ENCODE measurements around the gene KRIT1.

The KRIT1 gene

DNA sequence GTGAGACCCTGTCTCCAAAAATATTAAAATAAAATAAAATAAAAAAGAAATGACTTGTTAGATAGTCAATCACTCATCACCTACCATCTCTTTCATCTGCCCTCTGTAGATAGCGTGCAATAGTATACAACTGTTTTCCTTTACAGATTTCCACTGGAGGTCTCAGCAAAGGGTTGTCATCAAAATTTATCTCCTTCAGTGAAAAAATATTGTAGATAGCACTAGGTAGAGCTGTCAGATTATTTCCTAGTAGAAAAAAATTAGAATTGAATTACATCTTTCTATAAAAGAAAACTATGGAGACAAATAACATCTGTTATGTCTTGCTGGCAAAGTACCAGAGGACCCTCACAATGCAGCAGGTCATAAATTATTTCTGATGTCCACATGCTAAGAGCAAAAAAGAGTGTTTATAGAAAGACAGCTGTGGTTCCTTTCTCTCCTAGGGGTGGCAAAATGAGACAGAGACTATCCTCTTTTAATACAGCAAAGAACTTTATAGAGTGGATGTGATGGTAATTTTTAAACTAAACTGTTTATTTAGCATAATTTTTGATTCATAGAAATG, 95.2 kb downstream of the KRIT1 start:
- DNase-seq = no peak

DNA sequence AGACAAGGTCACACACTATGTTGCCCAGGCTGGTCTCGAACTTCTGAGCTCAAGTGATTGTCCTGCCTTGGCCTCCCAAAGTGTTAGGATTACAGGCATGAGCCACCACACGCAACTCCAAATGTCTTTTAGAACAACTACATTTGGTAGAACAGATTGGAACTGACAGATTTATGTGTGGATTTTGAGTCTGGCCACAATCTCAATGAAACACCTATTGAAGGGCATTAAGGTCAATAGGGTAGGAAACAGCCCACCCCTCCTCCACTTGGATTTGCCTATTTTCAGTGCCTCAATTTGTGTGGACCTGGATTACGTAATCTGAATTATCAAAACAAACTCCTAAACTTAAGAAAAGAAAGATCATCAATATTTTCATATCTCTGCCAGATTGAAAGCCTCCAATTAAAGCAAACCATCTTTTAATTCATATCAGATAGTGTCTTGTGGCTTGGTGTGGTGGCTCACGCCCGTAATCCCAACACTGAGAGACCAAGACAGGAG, 95.9 kb downstream of the KRIT1 start:
- no peak for DNase-seq
